HT1080 (cell line): Measurements from ENCODE around the gene HDAC4. TPM values are rescaled to one million over a fixed set of nuclear protein-coding genes. Genes with fewer than 3 reads are reported as not detected.

Source experiments
- DNase-seq: peaks from one replicate; pipeline ENCODE4 v3.0.0-alpha.2; 2015; ENCODE audit warnings: low read depth
- total RNA-seq: library from RNA; depleted of rRNA; stranded (reverse); fragments of >200 nt; shearing (Covaris generic); gene quantifications from 2 replicates; pipeline ENCODE4 v1.2.3, GENCODE V29; 2014

The HDAC4 gene
- total RNA-seq, 1 experiment from 2014 or later, result 2.8 TPM

- DNase-seq, result peak; percentile 68
Measured at GRCh38 chr2:239116456-239117246, 284.2 kb downstream of the HDAC4 start.

GRCh38 chr2:239115616-239116015 is 285.2 kb downstream of the HDAC4 start:
- DNase-seq, result no peak

GRCh38 chr2:239114616-239115265 is 286.1 kb downstream of the HDAC4 start:
- DNase-seq, result no peak

GRCh38 chr2:239114119-239114581 is 286.7 kb downstream of the HDAC4 start:
- DNase-seq, result peak; percentile 31

- DNase-seq, result no peak
Measured at GRCh38 chr2:239113615-239114014, 287.2 kb downstream of the HDAC4 start.

DNA sequence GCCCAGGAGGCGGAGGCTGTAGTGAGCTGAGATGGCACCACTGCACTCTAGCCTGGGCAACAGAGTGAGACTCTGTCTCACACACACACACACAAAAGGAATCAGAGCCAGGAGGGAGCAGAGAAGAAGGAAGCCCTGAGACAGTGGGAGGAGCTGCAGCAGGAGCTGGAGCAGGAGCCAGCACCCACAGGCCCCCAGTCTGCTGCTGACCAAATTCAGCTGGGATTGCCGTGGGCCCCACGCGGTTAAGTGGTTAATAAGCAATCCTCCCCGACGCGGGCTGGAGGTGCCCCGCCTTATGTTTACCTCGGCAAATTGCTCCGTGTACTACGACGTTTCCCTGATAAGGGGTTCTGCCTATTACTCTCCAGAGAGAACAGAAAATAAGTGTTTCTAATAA is 287.6 kb downstream of the HDAC4 start:
- no peak for DNase-seq

DNA sequence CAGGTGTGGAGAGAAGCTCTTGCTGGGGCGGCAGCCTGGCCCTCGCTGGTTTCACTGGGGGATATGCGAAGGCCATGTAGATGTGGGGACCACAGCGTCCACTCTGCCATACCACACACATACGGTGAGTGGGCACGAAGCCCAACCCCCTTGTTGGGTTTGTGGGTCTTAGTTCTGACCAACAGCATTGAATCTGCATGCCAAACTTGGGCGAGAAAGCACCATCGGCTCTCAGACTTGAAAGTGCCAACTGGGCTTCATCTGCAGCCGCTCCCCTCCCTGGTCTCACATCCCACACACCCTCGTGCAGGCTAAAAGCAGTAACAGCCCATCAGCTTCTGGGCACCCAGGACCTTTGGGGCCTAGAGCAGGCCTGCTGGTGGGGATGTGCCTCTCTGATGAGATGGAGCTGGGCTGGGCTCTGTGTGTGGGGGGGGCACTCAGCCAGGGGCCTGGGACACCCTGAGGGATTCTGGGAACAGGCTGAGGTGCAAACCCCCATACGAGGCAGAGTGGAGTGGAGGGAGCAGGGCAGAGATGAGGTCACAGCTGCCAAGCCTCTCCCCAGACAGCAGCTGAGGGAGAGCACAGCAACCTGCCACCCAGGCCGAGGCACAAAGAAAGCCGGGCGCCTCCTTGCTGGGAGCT is 288.6 kb downstream of the HDAC4 start:
- DNase-seq, result no peak

GRCh38 chr2:239111401-239112100 is 289.3 kb downstream of the HDAC4 start:
- no peak for DNase-seq

GRCh38 chr2:239110595-239111048 is 290.2 kb downstream of the HDAC4 start:
- DNase-seq, result no peak

GRCh38 chr2:239109928-239110545 is 290.8 kb downstream of the HDAC4 start:
- no peak for DNase-seq

- peak; percentile 51 for DNase-seq
Measured at GRCh38 chr2:239109041-239109927, 291.5 kb downstream of the HDAC4 start.

- no peak for DNase-seq
Measured at GRCh38 chr2:239108459-239108858, 292.4 kb downstream of the HDAC4 start.

DNA sequence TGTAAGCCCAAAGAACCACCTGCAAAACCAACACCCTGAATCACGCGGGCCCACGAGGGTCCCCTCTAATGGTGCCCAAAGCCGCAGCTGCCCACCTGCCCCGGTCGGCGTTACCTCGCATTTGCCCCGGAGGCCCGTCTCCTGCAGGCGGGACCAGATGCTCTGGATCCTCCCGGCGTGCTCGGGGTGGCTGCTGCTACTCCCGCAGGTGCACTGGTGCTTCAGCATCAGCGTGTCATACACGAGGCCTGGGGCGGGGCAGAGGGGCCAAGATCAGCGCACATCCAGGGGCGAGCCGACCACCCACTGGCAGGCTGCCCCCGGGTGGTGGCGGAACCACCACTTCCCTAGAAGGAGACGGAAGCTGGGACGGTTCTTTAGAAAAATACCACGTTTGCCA is 292.9 kb downstream of the HDAC4 start:
- DNase-seq, result no peak

- no peak for DNase-seq
Measured at GRCh38 chr2:239106966-239107365, 293.9 kb downstream of the HDAC4 start.

DNA sequence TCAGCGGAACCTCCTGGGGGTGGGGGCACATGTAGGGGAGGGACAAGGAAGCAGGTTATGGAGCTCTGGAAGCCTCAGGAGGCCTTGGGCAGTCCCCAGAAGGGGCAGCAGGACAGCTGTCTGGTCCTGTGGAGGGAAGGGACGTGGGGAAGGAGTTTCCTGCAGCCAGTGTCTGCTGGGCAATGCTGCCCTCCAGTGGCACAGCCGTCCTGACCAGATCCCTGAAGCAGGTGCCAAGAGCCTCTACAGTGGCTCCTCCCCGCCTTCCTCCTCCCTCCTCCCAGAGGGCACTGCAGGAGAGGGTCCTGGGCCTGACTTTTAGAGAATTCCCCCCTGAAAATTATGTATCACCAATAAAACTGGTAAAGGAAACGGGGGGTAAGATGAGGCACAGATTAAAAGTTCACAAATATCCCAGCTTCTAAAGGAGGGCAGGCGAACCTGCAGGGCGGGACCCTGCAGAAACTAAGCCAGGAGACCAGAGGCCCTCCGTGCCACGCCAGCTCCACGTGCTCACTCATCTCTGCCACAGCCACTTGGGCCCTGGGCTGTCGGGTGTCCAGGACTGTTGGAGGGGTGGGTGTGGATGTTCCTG is 294.4 kb downstream of the HDAC4 start:
- peak; percentile 73 for DNase-seq

- DNase-seq, result no peak
Measured at GRCh38 chr2:239105234-239105633, 295.6 kb downstream of the HDAC4 start.

GRCh38 chr2:239104800-239105199 is 296.0 kb downstream of the HDAC4 start:
- DNase-seq, result no peak

DNA sequence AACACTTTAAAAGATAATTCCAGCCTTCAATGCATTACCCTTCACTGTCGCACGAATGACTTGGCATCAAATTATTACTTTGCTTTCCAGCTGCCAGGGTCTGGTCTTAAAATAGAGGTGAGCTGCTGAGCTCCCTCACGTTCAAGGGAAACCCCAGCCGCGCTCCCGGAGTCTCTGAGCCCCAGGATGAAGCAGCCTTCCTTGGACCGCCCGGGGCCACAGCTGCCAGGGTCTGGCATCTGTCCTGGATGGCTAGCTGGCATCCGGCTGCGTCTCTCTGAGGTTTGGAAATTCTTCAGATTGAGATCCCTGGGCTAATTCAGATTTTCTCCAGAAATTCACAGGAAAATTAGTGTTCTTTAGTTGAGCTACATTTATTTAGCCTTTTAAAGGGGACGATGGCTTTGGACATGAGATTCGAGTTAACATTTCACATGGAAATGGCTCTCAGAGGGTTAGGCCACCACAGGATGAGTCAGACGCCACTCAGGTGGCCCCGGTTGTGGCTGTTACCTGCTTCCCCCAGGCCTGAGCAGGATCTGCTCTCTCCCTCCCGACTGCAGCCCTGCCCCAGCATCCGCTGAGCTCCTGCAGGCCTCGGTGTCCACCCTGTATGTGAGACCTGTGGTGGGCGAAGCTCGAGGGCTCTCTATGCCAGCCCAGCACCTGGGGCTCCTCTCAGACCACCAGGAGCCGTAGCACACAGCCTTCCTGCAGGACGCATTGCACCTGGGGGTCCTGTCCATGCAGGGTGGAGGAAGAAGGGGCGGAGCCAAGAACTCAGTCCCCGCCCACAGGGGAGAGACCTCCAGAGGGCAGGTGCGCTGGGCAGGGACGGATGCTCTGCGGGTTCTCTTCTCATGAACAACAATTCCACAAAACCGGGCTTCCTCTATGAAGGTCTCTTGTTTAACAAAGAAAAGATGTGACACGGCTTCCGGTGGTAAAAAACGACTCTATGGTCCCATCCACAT is 297.4 kb downstream of the HDAC4 start:
- DNase-seq, result no peak
